Measurements from ENCODE around the gene CTNNBIP1. TPM values are rescaled to one million over a fixed set of nuclear protein-coding genes. Genes with fewer than 3 reads are reported as not detected.

The CTNNBIP1 gene
- total and polyA plus RNA-seq, 9 of the 15 experiments (the other 6 are each of a cell fraction or from before 2014, with no cell fraction given): 0.65 to 29.2 (median 14.7) TPM

- DNase-seq (ENCODE audit: extremely low read depth in 1 of 4, low spot score in 3 of 4) (peak; percentile 39 to 53 (median 46)), ATAC-seq (peak; percentile 16; the same call in 2 of the 3 replicates), FAIRE-seq (no peak)
- BruUV-seq (replicated peaks): no TSS peak
- Histone ChIP-seq H3K4me2 (ENCODE audit: insufficient read depth, low read length) (no peak overlapping the region; the same call in 1 of the 2 replicates), H3K9me1 (ENCODE audit: control insufficient read depth, insufficient read depth, low read length) (no peaks in the 10 kb centered on the region), H3K27me3 (ENCODE audit: control insufficient read depth in 2 of 2, insufficient read depth in 2 of 2, low read length in 2 of 2) (peaks cover 9 to 37% of the 10 kb centered on the region in 2 experiments; a peak in 4 of 5 replicates), H3K4me3 (no peak overlapping the region), H3K9ac (ENCODE audit: insufficient read depth in 1 of 2, low read depth in 2 of 2, low read length in 2 of 2) (no peak overlapping the region), H3K36me3 (ENCODE audit: control insufficient read depth, insufficient read depth, low read length) (no peaks in the 10 kb centered on the region), H3K4me1 (replicated peaks in 1 of 2; ENCODE audit: control insufficient read depth in 2 of 2, insufficient read depth in 2 of 2, low read length in 2 of 2) (peaks cover 16 to 28% of the 10 kb centered on the region in 2 experiments), H3K9me3 (replicated peaks; ENCODE audit: control insufficient read depth, insufficient read depth, low read depth, low read length) (no peaks in the 10 kb centered on the region), H4K20me1 (replicated peaks; ENCODE audit: control insufficient read depth, insufficient read depth, low read length) (peaks cover 4% of the 10 kb centered on the region; the same call in 1 of the 2 replicates), H3K79me2 (ENCODE audit: control insufficient read depth, insufficient read depth, low read length) (peaks cover 20% of the 10 kb centered on the region), H2AFZ (ENCODE audit: low read depth, low read length) (no peak overlapping the region), H3K27ac (ENCODE audit: extremely low read depth, low read depth, low read length) (no peak overlapping the region)
- WGBS (ENCODE audit: insufficient coverage, low coverage, missing lambda C conversion rate): 8% methylated on average over 17 of the region's 17 CpGs
- intact Hi-C loops (cut with micrococcal nuclease) (no loop called here), in situ Hi-C loops (cut with MboI) (no loop called here)
- ChIA-PET POLR2A (interaction anchor here (1.2 kb wide), 1 partner anchor 11 kb away, joined by 3 read pairs; no protein-coding TSS in a partner anchor), CTCF (ENCODE audit: low intra/inter-chr PET ratio) (no interaction called here)
- TF ChIP-seq CBX1 (IDR thresholded peaks at IDR 0.05; ENCODE audit: low read depth): no peak
- no peak for TF ChIP-seq C11orf30 (IDR thresholded peaks at IDR 0.05; ENCODE audit: low read depth)
- TF ChIP-seq E2F6 (IDR thresholded peaks at IDR 0.05; ENCODE audit: borderline replicate concordance in 1 of 2, extremely low read depth in 1 of 2, insufficient read depth in 1 of 2, insufficient read length in 1 of 2, low read depth in 1 of 2, low read length in 1 of 2, poor library complexity in 1 of 2, severe bottlenecking in 1 of 2): no peak
- peak; percentile 46 for TF ChIP-seq MEIS2 (IDR thresholded peaks at IDR 0.05; ENCODE audit: partially characterized antibody)
- TF ChIP-seq FOS (IDR thresholded peaks at IDR 0.05; ENCODE audit: extremely low read depth, insufficient read length): no peak
- TF ChIP-seq NCOA6 (IDR thresholded peaks at IDR 0.05): no peak
- no peak for TF ChIP-seq MTA3 (IDR thresholded peaks at IDR 0.05; ENCODE audit: borderline replicate concordance)
- TF ChIP-seq RB1 (IDR thresholded peaks at IDR 0.05; ENCODE audit: low read depth): no peak
- TF ChIP-seq EGR1 (conservative IDR thresholded peaks at IDR 0.05): peak; percentile 30
- no peak for TF ChIP-seq ZBTB17 (CRISPR knock-in tag; IDR thresholded peaks at IDR 0.05)
- TF ChIP-seq ZFP36 (IDR thresholded peaks at IDR 0.05; ENCODE audit: low read depth, low read length, partially characterized antibody): peak; percentile 87
- TF ChIP-seq HDAC2 (IDR thresholded peaks at IDR 0.05): no peak
- TF ChIP-seq, protein P1, sequence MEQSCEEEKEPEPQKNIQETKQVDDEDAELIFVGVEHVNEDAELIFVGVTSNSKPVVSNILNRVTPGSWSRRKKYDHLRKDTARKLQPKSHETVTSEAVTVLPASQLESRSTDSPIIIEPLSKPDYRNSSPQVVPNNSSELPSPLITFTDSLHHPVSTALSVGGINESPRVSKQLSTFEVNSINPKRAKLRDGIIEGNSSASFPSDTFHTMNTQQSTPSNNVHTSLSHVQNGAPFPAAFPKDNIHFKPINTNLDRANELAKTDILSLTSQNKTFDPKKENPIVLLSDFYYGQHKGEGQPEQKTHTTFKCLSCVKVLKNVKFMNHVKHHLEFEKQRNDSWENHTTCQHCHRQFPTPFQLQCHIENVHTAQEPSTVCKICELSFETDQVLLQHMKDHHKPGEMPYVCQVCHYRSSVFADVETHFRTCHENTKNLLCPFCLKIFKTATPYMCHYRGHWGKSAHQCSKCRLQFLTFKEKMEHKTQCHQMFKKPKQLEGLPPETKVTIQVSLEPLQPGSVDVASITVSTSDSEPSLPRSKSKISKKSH (CRISPR knock-in tag; IDR thresholded peaks at IDR 0.05): no peak
- no peak for TF ChIP-seq ELK1 (CRISPR knock-in tag; IDR thresholded peaks at IDR 0.05)
- TF ChIP-seq NFYB (IDR thresholded peaks at IDR 0.05; ENCODE audit: extremely low read depth, insufficient read length): no peak
- no peak for TF ChIP-seq HSF4 (CRISPR knock-in tag; IDR thresholded peaks at IDR 0.05; ENCODE audit: borderline replicate concordance)
- no peak for TF ChIP-seq PRPF4 (IDR thresholded peaks at IDR 0.05; ENCODE audit: insufficient read depth, low read depth, low read length, poor library complexity, severe bottlenecking)
These were observed 84.7 kb downstream of the CTNNBIP1 start for GRCh38 chr1:9825093-9826074.
